ENCODE measurements around the gene CIB4.
"Not testable (repeated sequence)": the region's sequence is repeated elsewhere in the genome, so short reads cannot be mapped to it uniquely, and the experiment has no call there.

CIB4 gene

DNA sequence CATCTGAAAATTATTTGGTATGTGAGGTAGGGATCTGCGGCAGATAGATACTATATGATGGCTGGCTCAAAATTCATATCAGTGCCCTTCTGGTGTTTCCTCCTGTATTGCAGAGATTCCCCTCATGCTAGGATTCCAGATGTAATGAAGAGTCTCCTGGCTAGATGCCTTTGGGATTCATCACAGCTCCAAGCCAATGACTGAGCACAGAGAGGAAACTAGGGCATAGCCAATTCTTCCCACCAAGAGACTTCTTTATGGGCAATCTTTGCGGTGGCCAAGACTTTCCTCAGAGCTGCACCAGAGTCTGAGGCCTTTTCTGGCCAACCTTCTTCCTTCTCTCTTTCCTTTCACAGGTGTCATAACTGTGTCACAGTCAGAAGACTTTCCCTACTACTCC, 25.5 kb upstream of the CIB4 start:
- no peak for DNase-seq (ENCODE audit: low spot score)

- not testable (repeated sequence) for DNase-seq (ENCODE audit: low spot score)
Measured at GRCh38 chr2:26665296-26665695, 24.1 kb upstream of the CIB4 start.

- no peak for DNase-seq (ENCODE audit: low spot score)
Measured at GRCh38 chr2:26660363-26660962, 19.3 kb upstream of the CIB4 start.

GRCh38 chr2:26658691-26659346, 17.7 kb upstream of the CIB4 start:
- no peak for DNase-seq (ENCODE audit: low spot score)

- no peak for DNase-seq (ENCODE audit: low spot score)
Measured at GRCh38 chr2:26657265-26657664, 16.1 kb upstream of the CIB4 start.

GRCh38 chr2:26655611-26656195, 14.5 kb upstream of the CIB4 start:
- DNase-seq (ENCODE audit: low spot score): no peak

DNA sequence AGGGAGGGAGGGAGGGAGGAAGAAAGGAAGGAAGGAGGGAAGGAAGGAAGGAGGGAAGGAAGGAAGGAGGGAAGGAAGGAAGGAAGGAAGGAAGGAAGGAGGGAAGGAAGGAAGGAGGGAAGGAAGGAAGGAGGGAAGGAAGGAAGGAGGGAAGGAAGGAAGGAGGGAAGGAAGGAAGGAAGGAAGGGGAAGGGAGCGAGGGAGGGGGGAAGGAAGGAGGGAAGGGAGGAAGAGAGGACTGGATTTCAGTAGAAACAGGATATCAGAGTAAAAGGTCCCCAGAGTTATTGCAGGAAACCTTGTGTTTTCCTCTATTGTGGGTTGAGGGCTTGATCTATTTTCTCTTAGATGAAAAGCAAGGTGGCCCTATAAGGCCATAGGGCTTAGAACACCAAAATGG, 14.0 kb upstream of the CIB4 start:
- DNase-seq (ENCODE audit: low spot score): not testable (repeated sequence)

DNA sequence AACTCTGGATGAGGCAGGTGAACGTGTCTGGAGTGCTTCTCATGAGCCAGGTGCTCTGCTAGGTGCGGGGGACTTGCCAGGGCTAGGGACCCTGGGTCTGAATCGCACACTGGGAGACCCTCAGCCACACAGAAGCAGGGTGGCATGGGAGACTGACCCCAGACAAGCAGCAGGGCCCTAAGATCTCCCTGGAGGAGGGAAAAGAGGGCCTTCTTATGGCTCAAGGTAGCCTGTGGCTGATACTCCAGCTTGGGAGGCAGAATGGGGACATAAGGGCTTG, 12.8 kb upstream of the CIB4 start:
- no peak for DNase-seq (ENCODE audit: low spot score)

DNA sequence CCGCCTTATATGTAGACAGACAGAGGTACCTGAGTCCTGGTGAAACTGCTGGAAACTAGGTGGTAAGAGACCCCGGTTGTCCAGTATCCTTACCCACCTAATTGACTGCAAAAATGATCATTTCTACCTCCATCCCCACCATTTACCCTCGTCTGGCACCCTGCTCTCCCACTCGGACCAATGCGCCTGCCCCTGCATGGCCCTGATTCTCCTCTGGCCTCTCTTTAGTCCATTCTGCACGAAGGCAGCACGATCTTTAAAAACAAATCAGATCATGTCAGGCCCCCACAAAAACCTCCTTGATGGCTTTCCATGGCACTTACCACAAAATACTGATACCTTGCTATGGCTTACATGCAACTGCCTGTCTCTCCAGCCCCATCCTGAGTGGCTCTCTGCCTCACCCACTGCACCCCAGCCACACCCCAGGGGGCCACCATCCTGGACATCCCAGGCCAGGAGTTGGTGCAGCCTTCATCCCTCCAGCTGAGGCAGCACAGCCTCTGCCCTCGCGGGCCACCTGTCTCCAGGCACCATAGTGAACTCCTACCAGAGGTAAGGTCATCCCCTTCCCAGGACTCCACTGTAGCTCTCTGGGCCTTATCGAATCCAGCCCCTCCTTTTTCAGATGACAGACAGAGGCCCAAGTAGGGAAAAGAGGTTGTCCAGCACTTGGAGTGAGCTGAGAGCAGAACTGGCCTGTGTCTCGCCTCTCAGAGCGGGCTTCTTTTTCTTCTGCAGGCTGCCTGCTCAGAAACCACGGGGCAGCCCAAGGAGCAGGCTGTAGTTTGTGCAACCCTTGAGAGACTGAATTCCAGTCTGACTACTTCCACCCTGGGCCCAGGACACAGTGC, 12.3 kb upstream of the CIB4 start:
- no peak for DNase-seq (ENCODE audit: low spot score)

DNA sequence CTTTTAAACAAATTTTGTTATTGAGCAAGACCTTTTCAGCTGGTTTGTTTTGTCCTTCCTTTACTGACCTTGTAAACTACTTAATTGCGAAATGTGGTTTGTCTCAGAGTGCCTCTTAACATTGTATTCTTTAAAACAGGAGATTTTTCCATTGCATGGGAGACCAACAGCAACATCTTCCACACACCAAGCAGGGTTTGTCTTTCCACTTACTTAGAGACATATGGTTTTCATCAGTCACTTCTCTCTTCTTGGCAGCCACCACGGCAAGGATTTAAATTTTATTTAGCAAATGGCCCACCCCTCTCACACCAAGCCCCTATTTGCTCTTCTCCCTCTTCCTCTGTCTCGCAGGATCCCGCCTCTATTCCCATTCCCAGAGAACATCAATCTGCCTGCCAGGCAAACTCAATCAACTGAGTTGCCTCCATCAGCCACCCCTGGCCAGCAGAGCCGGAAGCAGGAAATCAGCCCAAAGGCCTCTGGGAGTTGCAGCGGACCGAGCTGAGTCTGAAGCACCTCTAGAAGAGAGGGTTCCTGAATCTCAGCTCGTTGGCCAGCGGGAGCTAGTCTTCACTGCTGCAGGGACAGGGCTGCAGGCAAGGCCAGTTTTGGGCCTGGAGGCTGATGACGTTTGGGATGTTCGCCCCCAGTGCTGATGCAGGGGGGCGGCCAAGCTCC, 11.3 kb upstream of the CIB4 start:
- no peak for DNase-seq (ENCODE audit: low spot score)

DNA sequence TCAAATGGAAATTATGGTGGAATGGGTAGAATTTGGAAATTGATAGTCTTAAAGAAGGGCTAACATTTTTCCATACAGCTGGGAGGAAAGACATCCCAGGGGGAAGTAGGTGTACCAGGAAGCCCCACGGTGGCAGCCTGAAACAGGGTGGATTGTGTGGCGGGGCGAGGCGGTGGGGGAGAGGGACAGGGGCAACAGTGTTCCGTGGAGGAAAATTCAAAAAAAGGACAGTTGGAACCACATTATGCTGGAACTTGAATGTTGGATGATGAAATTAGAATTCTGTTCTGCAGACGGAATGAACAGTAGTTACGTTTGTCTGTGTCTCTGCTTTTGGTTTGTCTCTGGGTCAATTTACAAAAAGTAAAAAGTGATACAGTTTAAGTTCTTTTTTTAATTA, 10.6 kb upstream of the CIB4 start:
- DNase-seq (ENCODE audit: low spot score): no peak

DNA sequence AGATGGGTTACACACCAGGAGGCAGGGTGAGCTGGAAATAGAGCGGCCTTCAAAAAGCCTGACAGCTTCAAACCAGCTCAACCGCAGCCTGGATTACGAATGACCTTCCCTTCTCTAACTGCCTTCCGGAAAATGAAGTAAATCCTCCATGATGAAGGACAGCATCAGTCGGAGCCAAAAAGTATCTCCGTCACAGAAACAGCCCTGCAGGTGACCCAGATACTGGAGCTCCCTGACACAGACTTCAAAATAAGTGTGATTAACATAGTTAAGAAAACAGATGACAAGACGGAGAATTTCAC, 10.3 kb upstream of the CIB4 start:
- DNase-seq (ENCODE audit: low spot score): no peak

- no peak for DNase-seq (ENCODE audit: low spot score)
Measured at GRCh38 chr2:26650713-26651469, 9.7 kb upstream of the CIB4 start.

GRCh38 chr2:26649992-26650712, 9.0 kb upstream of the CIB4 start:
- DNase-seq (ENCODE audit: low spot score): no peak

DNA sequence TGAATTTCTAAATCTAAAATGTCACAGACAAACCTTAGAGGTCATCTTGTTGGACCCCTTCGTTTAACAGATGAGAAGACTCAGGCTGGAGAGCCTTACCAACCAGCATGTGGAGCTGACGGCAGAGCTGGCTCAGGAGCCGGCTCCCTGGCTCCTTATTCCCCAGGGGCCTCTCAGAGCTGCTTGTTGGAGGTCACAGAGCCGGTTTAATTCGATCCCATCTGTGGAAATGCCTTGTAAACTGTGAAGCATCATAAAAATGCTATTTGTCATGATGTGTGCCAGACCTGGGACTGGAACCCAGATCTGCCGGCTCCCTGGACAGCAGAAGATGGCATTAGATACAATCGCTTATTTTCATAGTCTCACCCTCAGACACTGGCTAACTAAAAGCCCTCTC, 8.2 kb upstream of the CIB4 start:
- DNase-seq (ENCODE audit: low spot score): no peak

- no peak for DNase-seq (ENCODE audit: low spot score)
Measured at GRCh38 chr2:26648516-26648915, 7.3 kb upstream of the CIB4 start.

- DNase-seq (ENCODE audit: low spot score): no peak
Measured at GRCh38 chr2:26647981-26648380, 6.8 kb upstream of the CIB4 start.

GRCh38 chr2:26646986-26647672, 6.0 kb upstream of the CIB4 start:
- no peak for DNase-seq (ENCODE audit: low spot score)

DNA sequence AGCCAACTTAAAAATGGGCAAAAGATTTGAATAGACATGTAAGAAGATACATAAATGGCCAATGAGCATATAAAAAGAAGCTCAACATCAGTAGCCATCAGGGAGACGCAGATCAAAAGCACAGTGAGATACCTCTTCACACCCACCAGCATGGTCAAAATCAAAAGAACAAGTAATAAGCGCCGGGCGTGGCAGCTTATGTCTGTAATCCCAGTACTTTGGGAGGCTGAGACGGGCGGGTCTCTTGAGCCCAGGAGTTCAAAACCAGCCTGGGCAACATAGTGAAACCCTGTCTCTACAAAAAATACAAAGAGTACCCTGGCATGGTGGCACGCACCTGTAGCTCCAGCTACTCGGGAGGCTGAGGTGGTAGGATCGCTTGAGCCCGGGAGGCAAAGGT, 4.6 kb upstream of the CIB4 start:
- no peak for DNase-seq (ENCODE audit: low spot score)

DNA sequence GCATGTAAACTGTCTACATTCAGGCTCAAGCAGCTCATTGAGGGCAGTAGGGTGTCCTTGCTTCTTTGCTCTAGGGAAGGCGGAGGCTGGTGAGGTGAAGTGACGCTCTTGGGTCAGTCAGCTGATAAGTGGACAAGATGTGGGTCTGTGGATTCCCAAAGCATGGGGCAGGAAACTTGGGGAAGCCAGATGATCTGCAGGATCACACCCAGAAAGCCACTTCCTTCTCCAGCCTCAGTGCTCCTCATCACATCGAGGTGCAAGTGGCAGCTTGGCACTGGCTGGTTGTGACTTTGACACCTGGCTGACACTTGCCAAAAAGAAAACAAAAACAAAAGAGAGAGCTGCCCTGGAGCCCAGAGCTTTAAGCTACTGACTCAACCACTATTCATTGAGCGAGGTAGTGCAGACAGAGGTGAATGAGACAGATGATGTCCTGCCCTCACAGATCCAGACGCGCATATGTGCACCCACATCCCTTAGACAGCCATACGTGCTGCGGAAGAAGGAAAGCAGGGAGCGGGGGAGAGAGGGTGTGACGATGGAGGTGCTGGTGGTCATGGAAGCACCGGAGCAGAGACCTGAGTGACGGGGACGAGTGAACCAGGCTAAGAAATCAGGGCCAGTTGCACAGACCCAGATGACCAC, 3.1 kb upstream of the CIB4 start:
- no peak for DNase-seq (ENCODE audit: low spot score)
